HG02852 (cell line): Measurements from ENCODE around the gene CNP.
"Not testable (repeated sequence)": the region's sequence is repeated elsewhere in the genome, so short reads cannot be mapped to it uniquely, and the experiment has no call there.

ENCODE experiments used
- ATAC-seq: cut with Tn5 transposase; IDR thresholded peaks from one replicate; pipeline ENCODE4 v1.9.1; 2021; ENCODE audit warnings: mild to moderate bottlenecking, moderate library complexity; ENCODE audit not compliant: unreplicated experiment

Gene CNP

DNA sequence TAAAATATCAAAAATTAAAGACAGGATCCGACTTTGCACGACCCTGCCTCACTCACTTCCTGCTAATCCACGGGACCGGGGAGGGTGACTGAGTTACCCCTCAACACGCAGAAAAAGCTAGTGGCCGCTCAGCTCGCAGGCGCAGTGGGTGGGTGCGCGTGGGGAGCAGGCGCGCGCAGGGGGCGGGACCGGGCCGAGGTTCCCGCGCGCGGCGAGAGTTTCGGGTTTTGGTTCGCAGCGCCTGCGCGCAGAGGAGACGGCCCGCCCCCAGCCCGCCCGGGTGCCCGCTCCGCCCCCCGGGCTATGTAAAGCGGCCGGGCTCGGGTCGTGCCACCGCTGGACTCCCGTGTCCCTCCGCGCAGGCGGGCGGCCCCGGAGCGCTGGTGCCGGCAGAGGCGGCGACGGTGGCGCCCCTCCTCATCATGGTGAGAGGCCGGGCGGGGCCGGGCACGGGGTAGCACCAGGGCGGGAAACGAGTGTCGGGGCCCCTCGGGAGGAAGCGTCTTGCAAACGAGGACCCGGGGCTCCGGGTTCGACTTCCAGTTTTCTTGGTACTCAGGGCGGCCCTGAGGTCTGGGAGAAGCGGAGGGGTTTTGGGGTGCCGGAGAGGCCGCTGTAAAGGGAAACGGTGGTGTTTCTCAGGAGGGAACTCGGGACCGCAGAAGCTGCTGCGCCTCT, at the start of gene CNP:
Gene CNP, plus strand, starts transcription at position 333 of the 678 bp plus-strand sequence. Its CDS starts 90 bp downstream, at position 423.
- ATAC-seq, result no peak

DNA sequence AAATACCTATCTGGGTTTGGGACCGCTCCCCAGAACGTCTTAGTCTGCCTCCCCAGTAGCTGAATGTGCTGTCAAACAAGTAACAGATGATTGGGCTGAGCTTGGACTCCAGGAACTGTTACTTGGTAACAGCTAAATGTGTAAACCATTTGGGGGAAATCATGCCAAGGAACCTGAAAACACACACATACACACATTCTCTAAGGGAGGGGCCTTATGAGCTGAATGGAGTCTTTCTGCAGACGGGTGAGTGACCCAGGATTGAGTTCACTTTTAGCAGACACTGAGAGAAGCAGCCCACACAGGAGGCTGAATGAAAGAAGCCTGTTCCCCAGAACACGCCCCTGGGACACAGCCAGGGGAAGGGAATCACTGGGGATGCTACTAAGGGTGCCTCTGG, 49.4 kb upstream of the CNP start:
- ATAC-seq, result no peak

DNA sequence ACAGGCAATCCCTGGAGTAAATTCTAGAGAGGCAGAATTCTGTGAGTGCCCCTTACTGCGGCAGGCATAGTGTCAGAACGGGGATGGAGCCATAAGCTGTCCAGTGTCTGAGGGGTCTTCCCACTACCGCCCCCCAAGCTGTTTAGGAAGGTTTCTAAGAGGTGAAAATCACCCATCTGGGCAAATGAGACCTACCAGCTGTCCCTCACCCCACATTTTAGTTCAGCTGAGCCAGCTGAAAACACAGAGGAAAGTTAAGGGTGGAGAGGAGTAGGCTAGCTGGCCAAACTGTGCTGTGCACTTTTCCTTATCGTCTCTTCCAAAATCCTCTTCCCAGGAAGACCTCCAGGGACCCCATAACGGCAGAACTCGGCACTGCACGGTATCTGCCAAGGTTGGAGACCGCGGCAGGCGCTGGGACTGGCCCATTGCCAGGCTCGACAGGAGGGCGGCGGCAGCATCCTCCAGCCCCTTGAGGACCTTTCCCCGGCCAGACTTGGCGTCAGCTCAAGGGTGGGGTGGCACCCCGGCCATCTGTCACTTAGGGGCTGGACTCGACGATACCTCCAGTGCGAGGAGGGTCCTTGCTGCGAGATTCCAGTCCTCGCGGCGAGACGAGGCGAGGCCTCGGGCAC, 48.8 kb upstream of the CNP start:
- ATAC-seq, result peak; percentile 11

DNA sequence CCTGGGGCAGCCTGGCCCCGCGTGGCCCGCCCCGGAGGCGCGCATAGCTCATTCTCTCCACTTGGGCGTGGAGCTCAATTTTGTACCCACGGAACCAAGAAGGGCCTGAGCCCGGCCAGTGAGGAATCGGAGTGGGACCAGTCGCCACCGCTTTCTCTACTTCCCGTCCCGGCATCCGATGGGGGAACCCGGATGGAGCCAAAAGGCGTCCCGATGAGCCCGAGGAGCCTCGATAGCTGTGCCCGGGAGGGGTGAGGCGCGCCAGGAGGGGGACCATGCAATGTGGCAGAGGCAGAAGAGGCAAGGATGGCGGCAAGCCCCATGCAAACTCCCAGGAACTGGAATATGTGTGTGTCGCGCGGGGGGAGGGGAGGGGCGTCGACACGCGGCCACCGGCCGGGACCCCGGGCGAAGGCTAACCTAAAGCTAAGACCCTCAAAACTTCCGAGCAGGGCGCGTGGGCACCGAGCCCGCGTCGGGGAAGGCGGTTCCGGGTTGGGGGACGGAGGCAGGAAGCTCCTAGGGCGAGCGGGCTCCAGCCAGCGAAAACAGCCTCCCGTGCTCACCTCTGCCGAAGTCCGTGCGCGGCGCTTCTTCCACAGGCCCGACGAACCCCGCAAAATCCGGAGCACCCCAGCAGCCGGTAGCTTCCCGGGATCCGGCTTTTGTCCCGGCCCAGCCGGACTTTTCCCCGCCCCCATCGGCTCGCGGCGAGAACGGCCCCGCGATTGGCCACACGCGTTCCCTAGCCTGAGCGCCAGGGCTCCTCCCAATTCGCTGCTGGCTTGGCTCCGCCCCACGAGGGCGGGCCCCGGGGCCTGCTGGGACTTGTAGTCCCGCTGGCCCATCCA, 48.1 kb upstream of the CNP start, which contains the start of gene ACLY:
Gene ACLY, minus strand, starts transcription at position 638 of the 851 bp plus-strand sequence. CDS start 5,078 bp downstream, outside the sequence.
- peak; percentile 90 for ATAC-seq

DNA sequence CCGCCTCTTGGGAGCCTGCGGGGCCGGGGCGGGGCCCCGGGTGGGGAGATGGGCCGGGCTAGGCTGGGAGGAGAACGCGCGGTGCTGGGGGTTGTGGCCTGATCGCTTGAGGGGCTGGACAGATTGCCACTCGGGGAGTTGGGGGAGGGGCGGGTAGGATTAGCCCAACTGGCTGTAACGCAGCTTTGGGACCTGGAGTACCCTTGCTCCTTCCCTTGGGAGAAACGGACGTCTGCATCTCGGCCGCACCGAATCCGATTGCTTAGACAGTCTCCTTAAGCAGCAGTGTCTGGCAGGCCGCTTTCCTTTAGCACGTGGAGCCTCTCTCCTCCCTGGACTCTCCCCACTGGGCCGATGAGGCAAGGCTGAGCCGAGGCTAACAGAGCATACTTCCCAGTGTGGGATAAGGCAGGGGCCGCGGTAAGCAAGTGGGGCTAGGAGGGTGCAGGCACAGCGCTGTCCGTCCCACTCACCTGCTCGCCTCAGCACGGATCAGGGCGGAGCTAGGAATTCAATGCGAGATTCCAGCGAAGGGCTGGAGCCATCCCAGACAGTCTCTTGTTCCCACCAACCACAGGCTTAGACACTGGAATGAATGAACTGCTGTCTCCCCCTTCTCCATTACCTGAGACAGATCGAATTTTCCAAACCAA, 47.3 kb upstream of the CNP start:
- ATAC-seq, result peak; percentile 8

DNA sequence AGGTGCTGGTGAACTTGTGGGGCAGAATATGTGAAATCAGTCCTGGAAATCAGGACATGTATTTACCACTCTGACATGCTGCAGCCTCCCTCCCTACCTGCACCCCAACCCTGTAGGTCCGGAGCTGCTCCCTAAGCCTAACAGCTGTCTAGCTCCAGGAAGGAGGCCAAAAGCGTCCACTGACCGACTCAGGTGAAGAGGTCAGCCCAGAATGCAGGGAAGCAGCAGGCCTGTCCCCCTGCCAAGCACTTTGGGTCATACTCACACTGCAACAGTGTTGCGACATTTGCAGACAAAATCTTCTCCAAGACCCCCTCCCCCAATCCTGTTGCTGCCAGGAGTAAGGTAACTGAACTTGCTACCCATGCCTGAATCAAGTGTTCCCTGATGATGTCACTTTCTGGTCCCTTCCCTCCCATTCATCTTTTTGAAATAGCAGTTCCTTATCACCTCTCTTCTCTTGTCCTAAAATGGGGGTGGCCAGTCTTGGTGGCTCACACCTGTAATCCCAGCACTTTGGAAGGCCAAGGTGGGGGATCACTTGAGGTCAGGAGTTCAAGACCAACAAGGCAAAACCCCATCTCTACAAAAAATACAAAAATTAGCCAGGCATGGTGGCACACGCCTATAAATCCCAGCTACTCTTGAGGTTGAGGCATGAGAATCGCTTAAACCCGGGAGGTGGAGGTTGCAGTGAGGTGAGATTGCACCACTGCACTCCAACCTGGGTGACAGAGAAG, 46.6 kb upstream of the CNP start:
- ATAC-seq, result no peak

DNA sequence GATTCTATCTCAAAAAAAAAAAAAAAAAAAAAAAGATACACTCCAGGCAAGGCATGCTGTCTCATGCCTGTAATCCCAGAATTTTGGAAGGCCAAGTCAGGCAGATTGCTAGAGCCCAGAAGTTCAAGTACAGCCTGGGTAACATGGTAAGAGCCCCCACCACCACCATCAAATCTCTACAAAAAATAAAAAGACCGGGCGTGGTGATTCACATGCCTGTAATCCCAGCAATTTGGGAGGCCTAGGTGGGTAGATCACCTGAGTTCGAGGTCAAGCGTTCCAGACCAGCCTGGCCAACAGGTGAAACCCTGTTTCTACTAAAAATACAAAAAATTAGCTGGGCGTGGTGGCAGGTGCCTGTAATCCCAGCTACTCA, 46.0 kb upstream of the CNP start:
- ATAC-seq, result no peak

DNA sequence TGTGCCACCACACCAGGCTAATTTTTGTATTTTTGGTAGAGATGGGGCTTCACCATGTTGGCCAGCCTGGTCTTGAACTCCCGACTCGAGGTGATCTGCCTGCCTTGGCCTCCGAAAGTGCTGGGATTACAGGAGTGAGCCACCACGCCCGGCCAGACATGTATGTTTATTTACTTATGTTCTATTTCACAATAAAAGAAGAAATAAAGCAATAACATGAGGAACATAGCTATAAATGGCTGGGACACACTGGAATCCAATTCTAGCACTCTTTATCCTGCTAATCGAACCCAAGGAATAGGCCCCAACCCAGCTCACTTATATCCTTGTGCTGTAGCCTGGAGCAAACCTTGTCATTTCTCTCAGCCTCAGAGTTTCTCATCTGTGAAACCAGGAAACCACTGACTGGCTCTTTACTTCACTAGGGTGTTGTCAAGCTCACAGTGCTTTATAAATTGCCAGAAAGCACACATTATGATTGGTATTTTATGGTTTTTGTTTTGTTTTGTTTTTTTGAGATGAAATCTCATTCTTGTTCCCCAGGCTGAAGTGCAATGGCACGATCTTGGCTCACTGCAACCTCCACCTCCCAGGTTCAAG, 40.5 kb upstream of the CNP start:
- no peak for ATAC-seq

DNA sequence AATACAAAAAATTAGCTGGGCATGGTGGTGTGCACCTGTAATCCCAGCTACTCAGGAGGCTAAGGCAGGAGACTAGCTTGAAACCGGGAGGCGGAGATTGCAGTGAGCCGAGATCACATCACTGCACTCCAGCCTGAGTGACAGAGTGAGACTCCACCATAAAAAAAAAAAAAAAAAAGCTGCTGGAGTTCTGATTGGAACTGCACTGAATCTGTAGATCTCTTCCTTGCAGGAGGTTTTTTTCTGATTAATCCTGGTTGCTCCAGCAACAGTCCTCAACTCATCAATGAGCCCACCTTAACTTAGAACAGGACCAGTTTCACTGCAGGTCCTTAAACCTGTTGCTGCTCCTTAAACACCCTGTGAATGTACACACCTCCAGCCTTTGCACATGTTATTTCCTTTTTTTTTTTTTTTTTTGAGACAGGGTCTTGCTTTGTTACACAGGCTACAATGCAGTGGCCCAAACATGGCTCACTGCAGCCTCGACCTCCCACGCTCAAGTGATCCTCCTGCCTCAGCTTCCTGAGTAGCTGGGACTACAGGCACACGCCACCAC, 37.8 kb upstream of the CNP start:
- no peak for ATAC-seq

DNA sequence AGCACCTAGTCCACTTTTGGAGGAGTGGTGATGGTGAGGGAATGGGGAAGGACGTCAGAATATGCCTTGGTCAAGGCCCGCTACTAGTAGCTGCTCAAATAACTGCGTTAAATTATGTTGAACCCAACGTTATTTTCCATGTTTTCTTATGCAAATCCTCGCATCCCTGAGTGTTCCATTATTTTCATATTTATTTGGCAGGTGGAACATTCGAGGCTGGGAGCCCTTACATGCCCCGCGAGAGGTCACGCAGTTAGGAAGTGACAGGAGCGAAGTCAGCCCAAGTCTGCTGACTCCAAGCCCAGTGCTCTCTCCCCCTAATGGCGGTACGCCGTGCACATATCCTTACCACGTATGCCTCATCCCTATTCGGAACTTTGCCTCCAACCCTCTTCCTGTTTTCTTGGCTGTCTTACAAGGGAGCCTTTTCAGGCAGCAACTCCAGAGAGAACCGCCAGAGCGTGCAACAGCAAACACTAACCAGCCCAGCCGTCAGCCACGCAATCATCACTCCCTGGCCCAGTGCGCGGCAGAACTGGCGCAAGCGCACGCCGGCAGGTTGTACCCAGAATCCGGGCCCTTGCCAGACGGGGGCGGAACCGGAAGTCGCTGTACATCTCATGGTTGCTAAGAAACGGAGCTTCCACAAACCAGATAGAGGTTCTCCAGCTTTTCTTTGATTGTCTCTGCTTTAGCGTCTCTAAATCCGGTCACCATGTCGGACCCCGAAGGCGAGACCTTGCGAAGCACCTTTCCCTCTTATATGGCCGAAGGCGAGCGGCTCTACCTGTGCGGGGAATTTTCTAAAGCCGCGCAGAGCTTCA, 36.4 kb upstream of the CNP start, which contains the start of gene ODAD4:
Gene ODAD4, plus strand, starts transcription at position 609 of the 824 bp plus-strand sequence. Its CDS starts 107 bp downstream, at position 716.
- ATAC-seq, result peak; percentile 93

DNA sequence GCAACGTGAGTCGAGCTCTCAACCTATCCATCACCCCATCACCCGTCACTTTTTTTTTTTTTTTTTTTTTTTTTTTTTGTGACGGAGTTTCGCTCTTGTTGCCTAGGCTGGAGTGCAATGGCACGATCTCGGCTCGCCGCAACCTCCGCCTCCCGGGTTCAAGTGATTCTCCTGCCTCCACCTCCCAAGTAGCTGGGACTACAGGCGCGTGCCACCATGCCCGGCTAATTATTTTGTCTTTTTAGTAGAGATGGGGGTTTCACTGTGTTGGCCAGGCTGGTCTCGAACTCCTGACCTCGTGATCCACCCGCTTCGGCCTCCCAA, 35.8 kb upstream of the CNP start:
- peak; percentile 10 for ATAC-seq

DNA sequence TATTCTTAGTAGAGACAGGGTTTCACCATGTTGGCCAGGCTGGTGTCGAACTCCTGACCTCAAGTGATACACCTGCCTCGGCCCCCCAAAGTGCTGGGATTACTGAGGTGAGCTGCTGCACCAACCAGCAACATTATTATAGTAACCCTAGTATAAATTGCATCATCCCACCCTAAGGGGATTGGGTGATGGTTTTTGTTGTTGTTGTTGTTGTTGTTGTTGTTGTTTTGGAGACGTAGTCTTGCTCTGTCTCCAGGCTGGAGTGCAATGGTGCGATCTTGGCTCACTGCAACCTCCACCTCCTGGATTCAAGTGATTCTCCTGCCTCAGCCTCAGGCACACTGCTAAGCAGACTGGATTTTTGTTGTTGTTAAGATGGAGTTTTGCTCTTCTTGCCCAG, 34.9 kb upstream of the CNP start:
- not testable (repeated sequence) for ATAC-seq

DNA sequence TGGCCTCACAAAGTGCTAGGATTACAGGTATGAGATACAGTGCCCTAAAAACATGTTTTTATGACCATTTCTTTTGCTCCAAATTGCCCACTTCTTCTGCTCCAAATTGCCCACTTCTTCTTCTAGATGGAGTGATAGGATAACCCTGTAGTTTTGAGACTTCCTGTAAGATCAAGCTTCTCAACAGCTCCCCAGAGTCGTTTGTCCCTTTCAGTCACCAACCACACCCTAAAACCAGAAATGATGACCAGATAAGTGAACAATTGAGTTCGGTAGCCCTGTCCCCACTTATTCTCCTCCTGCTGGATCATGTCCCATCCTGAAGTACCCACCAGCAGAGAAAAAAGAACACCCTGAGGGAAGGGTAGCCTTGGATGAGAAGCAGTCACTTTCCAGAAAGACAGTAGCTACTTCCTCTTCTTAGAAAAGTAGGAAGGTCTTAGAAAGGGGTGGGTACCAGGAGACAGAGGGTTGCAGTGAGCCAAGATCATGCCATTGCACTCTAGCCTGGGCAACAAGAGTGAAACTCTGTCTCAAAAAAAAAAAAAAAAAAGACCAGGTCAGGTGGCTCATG, 33.7 kb upstream of the CNP start:
- no peak for ATAC-seq

DNA sequence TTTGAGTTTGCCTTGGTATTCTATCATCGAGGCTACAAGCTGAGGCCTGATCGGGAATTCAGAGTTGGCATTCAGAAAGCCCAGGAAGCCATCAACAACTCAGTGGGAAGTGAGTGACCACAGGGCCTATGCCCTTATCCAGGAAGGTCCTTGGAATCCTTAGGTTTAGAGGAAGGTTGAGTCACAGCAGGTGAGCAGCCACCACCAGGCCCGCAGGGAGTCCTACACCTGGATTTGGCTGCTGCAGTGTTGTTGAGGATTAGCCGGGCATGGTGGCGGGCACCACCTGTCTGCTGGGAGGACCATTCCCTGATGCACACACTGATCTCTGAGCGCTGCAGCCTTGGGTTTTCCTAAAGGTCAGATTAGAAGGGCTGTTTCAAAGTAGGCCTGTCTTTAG, 31.0 kb upstream of the CNP start:
- ATAC-seq, result no peak

DNA sequence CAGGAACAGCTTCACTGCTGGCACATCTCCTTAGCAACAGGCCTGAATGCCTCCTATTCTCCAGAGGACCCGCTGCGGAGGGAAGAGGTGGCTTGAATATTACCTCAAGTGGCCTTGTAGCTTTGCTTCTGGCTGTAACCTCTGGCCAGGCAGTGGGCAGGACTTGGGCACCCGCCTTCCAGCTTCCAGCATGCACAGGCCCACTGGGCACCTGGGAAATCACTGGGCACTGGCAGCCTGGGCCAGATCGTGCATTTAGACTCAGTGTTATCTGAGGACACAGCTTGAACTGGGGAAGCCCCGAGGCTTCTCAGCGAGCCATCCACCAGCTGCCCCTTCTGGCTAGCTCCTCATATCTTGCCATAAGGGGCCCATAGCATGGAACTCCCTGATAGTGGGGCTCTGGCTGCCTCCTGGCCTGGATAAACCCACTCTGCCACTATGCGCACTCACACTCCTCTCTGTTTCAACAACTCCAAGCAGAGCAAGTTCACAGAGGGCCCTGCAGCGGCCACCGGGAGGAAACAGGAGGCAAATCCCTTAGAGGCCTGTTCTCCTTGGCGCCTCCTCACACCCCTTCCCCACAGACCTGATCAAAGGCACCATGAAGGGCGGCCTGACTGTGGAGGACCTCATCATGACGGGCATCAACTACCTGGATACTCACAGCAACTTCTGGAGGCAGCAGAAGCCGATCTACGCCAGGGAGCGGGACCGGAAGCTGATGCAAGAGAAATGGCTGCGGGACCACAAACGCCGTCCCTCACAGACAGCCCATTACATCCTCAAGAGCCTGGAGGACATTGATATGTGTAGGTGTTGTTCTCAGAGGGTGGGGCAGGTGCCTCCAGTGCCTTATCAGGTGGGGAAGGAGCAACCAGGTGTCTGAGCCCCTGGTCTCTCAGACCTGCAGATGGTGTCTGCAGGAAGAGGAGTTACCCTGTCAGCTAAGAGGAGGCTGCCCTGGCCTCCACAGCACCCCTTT, 28.3 kb upstream of the CNP start:
- ATAC-seq, result no peak

DNA sequence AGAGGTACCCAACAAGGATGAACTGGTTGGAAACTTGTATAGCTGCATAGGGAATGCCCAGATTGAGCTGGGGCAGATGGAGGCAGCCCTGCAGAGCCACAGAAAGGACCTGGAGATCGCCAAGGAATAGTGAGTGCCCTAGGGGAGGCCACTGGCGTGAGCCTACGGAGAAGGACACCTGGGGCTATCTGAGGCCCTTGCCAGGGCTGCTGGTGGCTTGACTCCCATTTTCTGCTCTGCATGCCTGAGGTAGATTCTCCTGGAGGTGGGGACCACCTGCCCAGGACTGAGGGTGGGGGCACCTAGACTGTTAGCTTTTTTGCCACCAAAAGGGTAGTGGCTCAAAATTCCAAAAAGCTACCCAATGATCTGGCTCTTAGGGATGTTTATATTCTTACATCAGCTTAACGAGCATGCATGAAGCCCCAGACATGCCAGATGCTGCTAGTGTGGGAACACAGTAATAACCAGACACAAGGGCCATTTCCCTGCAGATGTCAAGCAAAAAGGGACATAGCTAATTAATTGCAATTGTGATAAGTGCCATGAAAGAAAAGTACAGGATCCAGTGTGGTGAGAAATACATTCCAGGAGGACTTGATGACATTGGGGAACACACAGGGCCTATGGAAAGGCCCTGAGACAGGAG, 27.4 kb upstream of the CNP start:
- no peak for ATAC-seq

DNA sequence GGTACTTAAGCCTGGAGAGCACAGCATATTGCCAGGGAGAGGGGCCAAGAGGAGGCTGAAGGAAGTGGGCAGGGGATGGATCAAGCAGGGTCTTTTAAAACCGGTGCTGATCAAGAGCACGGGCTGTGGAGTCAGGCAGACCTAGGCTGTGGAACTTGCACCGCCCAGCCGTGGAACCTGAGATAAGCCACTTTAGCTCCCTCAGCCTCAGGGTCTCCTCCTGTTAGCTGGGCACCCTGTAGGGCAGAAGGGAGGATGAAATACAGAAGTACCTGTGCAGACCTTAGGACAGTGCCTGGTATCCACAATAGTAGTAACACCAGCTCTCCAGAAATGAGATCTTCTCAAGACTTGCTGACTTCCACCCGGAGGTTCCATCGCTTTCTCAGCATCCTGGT, 26.9 kb upstream of the CNP start:
- no peak for ATAC-seq
